Activated CD4-positive, alpha-beta T cell treated with anti-CD3 and anti-CD28 coated beads for 48 hours (primary cell): Measurements from ENCODE around the gene BPI.
"Not testable (repeated sequence)": the region's sequence is repeated elsewhere in the genome, so short reads cannot be mapped to it uniquely, and the experiment has no call there.

Source experiments
- DNase-seq: peaks from one replicate; pipeline ENCODE4 v3.0.0-alpha.2; 2020

BPI gene

DNA sequence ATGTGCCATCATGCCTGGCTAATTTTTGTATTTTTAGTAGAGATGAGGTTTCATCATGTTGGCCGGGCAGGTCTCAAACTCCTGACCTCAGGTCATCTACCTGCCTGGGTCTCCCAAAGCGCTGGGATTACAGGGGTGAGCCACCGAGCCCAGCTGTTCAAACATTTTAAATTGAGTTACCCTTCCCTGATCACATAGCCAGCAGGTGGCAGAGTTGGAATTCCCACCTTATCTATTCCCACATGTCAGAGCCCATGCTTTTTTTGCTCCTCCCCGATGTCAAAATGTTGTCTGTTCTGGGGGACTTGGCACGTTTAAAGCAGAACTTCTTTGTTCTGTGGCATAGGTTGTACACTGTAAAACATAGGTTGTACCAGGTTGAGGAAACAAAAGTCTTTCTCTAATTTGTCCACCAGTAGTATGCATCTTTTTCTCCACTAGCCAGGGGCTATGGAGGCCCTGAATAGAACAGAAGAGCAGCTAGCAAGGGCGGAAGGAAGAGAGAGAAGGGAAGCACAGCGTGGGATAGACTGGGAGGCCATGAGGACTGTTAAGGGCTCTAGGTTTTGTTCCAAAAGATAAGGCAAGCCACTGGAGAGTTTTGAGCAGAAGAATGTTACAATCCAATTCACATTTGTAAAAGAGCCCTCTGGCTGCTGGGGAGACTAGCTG, 35.0 kb downstream of the BPI start:
- DNase-seq: no peak

DNA sequence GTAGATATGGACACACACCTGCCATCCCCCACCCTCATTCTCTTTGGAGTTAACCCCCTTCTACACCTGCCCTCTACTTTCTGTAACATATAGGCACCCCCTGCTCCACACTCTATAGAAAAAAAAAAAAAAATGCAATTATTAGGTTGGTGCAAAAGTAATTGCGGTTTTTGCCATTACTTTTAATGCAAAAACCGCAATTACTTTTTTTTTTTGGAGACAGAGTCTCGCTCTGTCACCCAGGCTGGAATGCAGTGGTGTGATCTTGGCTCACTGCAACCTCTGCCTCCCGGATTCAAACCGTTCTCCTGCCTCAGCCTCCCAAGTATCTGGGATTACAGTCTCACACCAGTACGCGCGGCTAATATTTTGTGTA, 35.6 kb downstream of the BPI start:
- DNase-seq: not testable (repeated sequence)

DNA sequence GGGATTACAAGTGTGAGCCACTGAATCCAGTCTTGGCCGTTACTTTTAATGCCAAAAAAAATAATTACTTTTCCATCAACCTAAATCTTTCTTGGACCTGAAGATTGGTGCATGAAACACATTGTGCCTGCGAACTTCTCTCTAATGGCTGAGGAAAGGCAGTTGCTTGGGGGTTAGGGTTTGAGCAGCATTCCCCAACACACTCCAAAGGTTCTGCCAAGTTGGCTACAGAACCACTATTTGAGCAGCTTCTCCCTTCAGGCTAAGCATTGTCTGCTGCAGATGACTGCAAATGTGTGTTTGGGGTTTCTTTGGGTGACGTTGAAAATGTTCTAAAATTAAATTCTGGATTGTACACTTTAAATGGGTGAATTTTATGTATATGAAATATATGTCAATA, 36.0 kb downstream of the BPI start:
- DNase-seq: no peak

DNA sequence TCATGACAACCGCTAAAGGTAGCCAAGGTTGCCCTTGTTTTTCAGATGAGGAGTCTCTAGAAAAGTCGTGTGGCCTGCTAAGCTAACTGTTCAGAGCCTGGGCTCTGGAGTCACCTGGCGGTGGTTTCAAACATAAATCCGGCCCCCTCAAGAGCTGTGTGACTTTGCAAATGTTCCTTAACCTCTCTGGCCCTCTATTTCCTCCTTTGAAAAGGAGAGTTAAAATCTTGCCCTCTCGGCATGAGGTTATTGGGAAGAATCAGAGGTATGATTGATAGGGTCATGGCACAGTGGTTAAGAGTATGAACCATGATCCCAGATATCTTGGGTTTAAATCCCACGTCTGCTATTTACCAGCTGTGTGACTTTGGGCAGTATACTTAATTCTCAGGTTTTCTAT, 36.7 kb downstream of the BPI start:
- DNase-seq: no peak

DNA sequence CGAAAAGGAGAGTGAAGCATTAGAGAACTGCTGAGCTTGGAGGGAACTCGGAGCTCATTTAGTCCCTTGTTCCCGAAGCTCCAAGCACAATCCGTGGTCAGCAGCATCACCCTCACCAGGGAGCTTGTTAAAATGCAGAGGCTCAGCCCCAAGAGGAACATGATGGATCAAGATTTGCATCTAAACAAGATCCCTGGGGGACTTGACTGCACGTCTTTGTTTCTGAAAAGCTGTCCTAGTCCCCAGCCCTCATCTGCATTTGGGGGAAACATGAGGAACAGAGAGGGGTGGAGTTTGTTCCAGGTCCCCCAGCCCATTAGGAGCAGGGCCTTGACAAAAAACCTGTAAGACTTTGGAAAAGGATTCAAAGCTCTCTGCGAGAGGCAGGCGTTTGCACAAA, 38.3 kb downstream of the BPI start:
- no peak for DNase-seq

DNA sequence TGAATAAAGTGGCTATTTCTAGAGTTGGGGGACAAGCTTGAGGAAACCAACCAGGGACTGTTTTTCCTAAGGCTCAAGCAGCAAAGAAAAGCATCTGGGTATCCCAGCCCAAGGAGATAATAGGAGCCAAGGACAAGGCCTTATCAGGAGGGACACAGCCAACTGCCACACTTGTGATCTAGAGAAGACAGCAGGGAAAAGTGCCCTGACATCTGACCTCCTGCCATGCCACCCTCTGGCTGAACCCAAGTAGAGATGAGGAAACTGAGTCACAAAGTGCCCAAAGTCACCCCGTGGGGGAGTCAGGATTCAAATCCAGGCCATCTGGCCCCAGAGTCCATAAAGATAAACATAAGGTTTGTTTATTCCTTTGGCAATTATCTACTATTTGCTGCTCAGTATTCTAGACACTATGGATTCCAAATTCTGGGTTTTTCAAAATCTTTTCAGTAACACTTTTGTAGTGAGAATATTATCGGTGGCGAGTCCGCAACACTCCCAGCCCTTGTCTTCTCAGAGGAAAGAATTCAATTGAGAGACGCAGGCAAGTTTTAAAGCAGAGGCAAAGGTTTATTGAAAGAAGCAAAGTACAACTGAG, 38.9 kb downstream of the BPI start:
- no peak for DNase-seq

DNA sequence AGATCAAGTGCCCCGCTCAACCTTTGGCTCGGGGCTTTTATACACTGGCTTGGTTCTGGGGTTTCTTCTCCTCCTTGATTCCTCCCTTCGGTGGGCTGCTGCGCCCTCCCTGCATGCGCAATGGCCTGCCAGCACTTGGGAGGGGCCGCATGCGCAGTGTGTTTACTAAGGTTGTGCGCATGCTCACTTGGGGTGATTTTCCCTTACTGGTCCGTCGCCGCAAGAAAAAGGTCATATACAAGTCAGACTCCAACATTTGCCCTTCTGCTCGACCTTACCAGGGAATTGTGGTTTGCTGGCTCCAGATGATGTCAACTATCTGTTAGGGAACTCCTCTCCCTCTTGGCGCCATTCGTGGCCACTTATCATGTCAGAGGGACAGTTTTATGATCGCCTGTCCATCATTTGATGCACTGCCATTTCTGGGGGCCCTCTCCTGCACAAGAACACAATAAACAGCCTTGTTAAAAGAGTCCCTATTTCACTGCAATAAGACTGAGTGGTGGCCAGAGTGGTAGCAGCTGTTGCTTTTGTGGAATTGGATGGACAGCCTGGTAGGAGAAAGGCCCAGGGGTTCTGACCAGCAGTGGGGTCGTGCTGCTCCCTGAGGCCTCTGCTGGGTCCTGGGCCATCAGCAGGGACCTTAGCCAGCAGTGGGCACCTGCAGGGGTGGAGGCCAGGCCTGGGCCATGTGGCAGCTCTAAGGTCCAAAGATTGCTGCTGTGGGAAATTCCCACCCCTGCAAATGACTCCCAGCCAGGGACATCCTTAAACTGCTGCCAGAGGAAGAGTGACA, 39.6 kb downstream of the BPI start:
- DNase-seq: no peak

DNA sequence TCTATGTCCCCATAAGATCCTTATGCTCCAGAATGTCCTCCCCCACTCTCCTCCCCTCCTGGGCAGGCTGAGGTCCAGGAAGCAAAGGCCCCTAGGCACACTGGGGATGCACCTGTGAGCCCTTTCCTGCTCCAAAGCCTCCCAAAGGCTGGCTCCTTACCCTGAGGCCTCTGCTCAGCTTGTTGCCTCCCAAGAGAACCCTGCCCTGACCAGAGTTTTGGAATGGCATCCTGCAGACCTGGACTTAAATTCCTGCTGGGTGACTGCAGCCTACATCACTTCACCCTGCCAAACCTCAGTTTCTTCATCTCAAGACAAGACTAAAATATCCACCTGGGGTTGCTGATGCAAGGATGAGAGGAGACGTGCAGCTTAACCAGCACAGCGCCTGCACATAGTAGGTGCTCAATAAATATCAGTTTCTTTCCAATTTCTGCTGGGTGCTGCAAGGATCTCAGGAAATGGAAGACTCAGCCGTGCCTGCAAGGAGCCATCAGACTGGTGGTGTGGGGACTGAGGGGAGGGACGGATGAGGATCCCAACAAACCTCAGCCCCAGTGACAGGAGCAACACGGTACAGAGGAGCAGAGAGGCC, 40.2 kb downstream of the BPI start:
- no peak for DNase-seq

DNA sequence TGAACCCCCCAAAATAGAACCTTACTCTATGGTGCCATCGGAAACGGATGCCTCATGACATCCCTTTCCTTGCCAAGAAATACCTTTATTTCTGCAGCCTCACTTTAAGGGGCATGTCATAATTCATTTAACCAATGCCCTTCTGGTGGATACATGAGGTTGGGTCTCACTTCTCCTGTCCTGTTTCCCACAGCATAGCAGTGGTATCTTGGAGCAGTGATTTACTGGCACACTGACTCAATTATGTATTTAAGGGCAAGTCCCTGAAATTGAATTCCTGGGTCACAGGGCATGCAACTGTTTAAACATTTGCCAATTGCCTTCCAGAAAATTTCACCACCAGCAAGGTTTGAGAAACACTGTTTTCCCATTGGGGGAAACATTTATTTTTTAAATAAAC, 41.7 kb downstream of the BPI start:
- DNase-seq: no peak

DNA sequence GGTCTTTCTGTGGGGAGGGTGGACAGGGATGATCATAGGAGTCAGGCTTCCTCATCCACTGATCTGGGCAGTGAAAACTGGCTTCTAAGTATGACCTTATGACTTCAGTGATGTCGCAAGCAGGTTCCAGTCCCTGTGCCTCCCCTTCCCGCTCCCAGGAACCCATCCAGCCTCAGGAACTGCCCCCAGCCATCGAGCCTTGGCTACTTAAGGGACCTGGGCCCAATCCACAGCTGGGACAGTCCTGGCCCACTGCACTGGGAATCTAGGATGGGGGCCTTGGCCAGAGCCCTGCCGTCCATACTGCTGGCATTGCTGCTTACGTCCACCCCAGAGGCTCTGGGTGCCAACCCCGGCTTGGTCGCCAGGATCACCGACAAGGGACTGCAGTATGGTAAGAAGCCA, 42.3 kb downstream of the BPI start, which contains the start of gene LBP:
Gene LBP (plus strand): TSS at position 236 of the 405 bp plus-strand sequence. CDS start 35 bp downstream, at position 271.
- DNase-seq: no peak

DNA sequence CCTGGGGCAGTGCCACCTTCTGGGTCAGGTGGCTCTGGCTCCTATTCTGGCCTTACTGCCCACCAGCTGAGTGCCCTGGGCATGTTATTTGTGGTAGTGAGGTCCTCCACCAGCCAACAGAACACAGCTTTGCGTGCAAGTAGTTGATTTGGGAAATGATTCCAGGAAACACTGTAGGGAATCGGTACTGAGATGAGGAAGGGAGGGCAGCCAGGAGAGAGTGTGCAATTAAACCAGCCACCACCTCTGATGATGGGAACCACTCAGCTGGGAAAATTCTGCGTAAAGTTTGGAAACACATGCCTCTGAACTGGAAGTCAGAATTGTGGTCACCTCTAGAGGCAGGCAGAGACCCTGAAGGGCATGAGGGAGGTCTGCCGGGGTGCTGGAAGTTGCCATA, 42.8 kb downstream of the BPI start:
- DNase-seq: no peak

DNA sequence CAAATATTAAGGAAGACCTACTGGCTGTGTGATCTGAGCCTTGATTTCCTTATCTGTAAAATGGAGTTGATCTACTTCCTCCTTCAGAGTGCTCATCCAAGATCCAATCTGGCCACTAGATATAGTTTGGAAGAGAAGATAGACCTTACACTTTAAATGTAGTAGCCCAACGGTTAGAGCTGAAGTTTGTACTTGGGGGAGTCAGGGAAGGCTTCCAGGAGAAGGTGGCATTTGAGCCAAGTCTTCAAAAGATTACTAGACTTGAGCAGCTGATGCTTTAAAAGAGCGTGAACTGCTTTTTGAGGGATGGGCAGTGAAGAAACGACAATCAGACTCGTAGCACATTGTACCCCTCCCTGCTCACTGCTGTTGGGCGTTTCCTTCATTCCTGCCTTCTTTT, 45.9 kb downstream of the BPI start:
- DNase-seq: no peak

DNA sequence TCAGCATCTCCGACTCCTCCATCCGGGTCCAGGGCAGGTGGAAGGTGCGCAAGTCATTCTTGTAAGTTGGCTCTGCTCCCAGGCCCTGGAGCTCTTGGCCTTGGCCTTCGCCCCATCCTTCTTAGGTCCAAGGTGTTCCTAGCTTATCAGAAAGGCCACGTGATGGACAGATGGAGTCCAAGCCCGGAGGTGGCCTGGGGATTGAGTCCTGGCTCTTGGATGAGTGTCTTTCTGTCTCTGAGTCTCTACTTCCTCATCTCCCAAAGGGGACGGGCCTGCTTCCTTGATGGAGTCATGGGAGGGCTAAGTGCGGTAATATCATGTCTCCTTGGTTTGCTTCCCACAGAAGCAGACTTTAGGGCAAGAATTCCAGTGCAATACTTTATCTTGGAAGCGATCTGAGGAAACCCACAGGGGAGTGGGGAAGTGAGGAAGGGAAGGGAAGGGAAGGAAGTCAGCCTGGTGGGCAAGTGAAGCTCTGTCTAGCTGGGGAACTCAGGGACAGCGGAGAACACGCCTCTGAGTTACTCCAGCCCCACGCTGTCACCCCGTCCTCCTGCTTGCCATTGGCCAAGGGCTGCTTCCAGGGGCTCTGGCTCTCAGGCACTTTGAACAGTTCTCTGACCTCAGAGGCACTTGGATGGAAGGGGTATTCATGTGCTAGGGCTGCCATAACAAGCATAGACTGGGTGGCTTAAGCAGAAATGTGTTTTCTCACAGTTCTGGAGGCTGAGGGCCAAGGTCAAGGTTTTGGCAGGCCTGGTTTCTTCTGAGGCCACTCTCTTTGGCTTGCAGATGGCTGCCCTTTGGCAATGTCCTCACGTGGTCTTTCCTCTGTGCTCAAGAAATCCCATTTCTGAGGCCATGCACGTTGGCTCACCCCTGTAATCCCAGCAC, 47.2 kb downstream of the BPI start:
- no peak for DNase-seq

DNA sequence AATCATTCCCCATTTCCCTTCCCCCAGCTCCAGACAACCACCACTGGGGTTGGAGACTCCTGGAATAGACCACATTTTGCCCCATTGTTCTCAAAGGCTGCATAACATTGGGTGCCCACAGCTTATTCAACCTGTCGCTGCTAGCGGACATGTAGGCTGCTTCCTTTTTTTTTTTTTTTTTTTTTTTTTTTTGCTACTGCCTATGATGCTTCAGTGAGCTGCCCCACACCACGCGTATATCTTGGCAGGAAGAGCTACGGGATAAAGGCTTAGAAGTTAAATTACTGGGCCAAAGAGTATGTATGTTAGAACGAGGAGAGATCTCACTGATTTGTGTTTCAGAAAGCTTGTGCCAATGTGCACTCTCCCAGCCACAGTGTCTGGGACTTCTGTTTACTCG, 49.4 kb downstream of the BPI start:
- no peak for DNase-seq

DNA sequence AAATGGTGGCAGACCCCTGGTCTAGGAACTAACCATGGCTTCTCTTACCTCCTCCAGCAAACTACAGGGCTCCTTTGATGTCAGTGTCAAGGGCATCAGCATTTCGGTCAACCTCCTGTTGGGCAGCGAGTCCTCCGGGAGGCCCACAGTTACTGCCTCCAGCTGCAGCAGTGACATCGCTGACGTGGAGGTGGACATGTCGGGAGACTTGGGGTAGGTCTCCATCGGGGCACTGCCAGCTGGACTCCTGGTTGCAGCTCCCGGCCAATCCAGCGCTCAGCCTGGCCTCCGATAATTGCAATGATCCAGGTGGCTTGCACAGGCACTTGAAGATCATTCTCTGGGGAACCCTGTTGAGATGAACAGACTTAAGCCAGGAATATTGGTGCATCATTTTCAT, 50.3 kb downstream of the BPI start:
- no peak for DNase-seq

DNA sequence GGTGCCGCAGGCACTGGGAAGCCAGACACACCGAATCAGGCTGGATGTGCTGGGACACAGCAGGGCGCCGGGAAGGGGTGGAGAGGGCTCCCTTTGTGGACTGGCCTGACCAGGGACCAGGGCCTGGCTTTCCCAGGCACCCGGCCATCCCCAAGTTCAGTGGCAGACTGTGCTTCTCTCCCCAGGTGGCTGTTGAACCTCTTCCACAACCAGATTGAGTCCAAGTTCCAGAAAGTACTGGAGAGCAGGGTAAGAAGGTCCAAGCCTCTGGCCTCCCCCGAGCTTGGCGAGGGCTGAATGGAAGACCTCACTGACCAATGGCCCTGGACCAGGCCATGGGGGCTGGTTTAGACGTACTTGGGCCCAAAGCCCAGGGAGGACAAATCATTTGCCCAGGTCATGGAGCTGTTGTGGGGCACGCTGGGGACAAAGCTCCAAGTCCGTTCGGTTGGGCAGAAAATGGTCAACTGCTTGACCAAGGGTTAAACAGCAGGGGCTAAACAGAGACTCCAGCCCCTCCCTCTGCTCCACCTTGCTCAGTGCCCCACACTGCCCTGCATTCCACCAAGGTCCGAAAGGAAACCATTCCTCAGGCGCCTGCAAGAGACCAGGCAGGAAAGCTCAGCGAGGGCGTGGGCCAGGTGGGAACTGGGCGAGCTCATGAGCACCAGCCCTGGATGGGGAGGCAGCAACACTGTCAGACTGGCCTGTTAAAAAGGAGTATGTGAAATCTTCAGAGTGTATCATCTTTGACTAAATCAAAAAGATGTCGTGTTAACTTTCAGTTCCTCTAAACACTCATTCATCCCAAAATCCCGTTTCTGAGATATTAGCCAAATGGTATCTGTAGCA, 51.4 kb downstream of the BPI start:
- no peak for DNase-seq

DNA sequence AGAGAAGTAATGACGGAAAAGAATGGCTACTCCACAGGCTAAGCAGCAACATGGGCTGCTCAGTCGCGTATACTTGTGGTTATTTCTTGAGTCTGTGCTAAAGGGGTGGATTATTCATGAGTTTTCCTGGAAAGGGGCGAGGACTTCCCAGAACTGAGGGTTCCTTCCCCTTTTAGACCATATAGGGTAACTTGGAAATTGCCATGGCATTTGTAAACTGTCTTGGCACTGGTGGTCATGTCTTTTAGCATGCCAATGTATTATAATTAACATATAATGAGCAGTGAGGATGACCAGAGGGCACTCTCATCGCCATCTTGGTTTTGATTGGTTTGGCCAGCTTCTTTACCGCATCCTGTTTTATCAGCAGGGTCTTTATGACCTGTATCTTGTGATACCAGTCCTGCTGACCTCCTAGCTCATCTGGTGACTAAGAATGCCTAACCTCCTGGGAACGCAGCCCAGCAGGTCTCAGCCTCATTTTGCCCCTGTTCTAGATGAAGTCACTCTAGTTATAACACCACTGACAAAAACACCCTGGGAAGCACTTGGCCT, 53.8 kb downstream of the BPI start:
- DNase-seq: no peak

DNA sequence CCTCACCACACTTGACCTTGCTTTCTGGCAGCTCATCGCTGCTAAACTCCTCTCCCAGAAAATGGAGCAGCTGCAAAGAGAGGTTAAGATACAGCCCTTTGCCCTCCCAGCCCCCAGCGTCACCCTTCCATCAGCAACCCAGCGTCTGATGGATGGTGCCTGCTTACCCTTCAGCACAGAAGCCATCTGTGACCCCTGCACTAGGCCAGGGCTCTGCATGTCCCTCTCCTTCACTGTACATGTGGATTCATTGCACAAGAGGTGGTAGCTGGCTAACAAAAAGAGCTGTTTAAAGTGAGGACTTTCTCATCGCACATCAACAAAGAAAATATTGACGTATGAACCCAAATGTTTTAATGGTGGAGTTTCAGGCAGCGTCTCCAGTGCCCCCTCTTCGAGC, 54.6 kb downstream of the BPI start:
- no peak for DNase-seq

DNA sequence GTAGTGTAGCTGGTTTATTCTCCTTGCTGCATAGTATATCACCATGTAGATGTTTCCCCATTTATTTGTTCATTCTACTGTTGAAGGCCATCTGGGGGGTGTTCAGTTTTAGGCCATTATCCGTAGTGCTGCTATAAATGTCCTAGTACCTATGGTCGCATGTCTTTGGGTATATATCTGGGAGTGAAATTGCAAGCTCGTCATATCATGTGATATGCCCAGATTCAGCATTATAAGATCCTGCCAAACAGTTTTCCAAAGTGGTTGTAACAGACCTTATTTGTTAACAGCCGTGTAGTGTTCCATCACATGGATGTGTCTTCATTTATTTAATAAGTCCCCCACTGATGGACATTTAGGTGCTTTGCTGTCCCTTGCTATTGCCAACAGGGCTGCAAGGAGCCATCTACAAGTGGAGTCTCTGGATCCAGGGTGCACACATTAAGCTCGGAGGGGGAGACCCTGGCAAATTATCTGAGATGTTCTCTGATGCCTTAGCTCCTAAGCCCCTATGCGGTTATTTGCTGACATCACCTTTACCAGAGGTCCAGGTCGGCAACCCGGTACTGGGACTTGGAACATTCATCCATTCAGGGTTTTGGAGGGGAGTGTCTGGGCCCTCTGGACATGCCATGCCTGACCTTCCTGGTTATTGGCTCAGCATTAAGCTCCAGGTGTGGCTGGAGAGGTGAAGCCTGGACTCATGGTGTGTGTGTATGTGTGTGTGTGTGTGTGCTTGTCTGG, 59.2 kb downstream of the BPI start:
- DNase-seq: no peak

DNA sequence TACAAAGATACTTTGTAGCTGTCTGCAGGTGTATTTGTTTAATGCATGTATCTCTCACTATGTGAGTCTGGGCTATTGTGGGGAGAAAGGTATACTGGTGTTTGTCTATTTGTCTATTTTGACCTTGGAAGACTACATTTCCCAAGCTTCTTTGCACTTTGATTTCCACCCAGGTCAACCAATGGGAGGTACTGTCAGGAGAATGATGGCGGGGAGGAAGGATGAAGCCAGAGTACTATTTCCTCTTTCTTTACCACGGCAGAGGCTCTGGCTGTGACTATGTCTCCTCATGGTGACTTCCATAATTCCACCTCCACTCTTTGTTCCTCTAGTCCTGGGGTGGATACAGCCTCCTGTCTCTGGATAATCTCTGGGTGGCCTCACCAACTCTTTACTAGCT, 65.4 kb downstream of the BPI start:
- DNase-seq: no peak

DNA sequence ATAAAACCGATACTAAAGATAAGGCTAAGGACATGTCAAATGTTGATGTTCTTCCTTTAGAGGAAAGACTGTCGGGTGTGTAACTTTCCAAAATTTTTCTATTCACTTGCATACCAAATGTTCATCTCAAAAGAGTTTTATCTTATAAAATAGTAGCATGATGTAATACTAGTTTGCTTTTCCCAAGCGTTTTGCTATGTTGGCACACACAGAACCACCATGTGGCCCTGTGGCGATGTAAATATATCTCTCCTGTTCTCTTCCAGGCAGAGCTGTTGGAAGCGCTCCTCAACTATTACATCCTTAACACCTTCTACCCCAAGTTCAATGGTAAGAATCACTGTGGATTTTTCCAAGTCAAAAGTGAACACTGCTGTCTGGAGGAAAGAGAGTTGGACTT, 68.8 kb downstream of the BPI start:
- no peak for DNase-seq
